HG02970 (cell line): Measurements from ENCODE around the gene HOMER2.

ENCODE experiments used
- ATAC-seq: cut with Tn5 transposase; IDR thresholded peaks from one replicate; pipeline ENCODE4 v1.9.1; 2021; ENCODE audit warnings: mild to moderate bottlenecking, moderate library complexity, moderate number of reproducible peaks; ENCODE audit not compliant: unreplicated experiment, low FRiP score

The HOMER2 gene

DNA sequence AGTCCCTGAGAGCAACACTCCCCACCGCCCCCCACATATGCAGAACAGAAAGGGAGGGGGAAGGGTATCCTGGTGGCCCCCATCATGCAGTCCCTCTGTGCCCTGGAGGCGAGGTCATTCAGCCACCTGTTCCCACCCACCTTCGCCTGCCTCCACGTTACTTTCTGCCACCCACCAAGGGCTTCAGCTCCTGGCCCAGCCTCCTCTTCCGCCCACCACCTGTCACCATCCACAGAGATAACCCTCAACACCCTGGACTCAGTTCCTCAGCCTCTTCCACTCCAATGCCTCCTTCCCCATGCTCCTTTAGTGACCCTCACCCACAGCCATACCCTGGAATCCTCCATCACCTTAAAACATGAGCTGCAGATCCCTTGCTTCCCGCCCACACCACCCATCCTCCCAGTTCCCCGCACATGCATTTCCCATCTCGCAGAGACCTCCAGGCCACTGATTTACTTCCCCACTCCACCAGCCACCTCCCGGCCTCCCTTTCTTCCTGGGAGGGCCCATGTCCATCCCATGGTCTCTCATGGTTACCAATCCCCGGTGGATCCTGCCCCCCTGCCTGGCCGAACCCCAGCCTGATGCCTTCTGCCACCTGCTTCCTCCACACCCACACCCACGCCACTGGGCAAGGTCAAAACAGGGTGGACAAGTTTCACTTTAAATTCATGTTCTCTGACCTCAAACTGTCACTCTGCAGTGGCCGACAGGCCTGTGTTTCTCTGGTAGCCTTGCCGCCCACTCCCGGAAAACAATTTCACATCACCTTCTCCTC is 18.2 kb downstream of the HOMER2 start:
- ATAC-seq: no peak

DNA sequence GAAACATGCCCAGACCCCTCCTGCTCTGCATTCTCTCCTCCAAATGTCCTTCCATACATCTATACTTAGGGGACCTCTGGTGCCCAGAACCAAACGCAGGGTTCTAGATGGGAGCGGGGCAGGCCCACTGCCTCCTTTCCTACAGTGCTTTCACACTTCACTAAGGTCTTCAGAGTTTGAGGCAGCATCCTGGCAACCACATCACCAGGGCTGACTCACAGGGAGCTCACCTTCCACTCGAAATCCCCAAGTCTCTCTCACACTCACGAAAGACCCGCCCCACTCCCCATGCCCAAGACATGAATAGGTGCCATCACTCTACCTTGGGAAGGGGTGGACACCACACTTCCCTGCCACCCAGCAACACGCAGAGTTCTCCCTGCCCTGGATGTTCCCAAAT is 18.9 kb downstream of the HOMER2 start:
- ATAC-seq: no peak

DNA sequence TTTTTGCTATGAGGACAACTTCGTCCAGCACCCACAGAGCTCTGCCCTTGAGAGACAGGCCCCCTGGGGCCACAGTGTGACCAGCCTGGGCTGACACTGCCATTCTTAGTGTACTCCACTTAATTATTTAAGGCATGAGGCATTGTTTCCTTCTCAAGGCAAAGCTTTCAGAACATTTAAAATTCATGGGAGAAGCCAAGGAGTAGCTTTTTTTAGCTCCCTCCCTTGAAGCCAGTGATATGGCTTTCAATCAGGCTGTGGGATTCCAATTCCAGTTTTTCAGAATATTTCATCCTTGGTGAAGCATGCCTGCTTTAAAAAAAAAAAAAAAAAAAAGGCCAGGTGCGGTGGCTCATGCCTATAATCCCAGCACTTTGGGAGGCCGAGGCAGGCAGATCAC is 21.3 kb downstream of the HOMER2 start:
- ATAC-seq: no peak

DNA sequence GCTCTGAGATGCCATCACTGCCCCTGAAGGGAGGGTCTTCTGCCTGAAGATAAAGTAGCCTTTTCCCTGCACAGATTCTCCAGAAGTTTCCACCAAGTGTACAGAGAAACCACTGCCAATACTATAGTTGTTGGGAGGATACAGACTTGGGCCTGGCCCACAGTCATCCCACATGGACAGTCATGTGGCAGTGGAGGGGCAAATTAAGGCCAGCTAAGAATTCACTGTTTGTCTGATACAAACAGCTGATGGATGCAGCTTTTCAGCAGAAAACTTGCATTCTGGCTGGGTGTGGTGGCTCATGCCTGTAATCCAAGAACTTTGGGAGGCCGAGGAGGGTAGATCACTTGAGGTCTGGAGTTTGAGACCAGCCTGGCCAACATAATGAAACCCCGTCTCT is 22.1 kb downstream of the HOMER2 start:
- ATAC-seq: no peak

DNA sequence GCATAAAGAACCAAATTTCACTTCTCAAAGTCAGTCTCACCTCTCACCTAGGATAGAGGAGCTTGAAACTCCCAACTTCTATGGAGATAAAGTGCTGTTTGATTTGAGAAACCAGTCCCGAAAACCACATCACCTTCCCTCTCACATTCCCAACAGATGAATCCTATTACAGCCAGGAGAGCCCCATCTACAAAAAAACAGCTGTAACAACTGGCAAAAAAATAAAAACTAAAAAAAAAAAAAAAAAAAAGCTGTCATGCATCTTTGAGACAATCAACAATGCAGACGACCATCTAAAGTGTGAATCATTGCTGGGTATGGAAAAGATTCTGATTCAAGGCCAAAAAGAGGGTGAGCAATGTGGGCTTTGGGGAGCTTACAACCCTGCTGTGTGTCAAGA is 23.8 kb downstream of the HOMER2 start:
- no peak for ATAC-seq

DNA sequence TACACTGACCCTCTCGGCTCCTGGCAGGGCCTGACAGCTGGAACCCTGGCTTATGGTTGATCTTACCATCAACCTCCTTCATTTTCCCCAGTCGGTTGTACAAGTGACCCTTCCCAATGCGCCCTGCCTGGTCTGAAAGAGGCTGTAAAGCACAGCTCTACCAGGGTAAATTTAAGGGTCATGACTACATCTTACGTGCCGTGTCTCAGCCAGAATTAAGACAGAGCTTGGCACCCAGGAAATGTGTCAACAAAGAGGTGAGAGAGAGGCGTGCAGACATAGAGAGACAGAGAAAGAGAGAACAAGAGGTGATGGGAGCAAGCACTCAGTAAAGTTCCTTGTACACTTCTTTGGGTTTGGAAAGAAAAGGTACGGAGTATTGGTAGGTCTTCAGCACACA is 28.8 kb downstream of the HOMER2 start:
- ATAC-seq: no peak

DNA sequence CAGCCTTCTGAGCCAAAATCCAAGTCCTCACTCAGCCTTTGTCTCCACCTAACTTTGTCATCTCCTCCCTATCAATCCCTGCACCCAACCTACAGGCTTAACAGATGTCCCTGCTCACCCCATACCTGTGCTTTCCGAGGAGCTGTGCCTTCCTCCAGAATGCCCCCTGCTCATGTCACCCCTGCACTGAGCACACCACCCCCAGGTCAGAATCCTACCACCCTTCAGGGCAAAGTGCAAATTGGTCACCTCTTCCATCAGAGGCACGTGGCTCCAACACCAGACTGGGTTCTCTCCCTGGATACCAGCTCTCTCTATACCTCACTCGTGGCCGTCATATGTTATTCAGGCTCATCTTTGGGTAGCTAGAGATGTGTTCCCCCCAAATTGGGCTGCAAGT is 29.8 kb downstream of the HOMER2 start:
- no peak for ATAC-seq

DNA sequence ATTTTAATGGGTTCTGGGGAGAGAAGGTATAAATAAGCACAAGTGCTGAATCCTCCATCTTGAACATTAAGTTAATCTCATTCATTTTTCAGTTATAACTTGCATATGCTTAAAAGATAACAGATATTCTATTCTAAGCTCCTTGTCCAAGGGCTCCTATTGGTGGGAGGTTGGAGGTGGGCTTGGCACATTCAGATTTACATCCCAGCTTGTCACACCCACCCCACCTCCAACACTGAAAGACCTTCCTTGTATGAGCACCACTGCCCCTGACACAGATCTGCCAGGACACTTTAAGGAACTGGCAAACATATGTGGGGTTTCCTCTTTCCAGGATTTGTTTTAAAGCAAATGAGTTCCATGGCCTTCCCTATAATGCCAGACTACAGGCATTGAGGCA is 30.6 kb downstream of the HOMER2 start:
- ATAC-seq: no peak

DNA sequence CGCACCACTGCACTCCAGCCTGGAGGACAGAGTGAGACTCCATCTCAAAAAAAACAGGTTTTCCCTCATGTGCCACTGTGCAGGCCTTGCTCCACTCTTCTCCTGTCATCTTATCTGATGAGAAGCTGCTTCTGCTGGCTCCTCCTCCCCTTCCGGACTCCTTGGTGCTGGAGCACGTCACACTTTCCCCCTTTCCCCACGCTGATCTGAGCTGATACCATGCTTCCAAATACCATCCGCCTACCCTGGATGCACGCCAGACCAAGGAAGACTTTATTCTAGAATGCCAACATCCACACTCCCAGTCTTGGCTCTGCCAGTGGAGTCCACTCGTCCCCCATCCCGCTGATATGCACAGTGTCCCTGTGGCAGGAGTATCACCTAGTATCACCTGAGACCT is 31.3 kb downstream of the HOMER2 start:
- ATAC-seq: no peak

DNA sequence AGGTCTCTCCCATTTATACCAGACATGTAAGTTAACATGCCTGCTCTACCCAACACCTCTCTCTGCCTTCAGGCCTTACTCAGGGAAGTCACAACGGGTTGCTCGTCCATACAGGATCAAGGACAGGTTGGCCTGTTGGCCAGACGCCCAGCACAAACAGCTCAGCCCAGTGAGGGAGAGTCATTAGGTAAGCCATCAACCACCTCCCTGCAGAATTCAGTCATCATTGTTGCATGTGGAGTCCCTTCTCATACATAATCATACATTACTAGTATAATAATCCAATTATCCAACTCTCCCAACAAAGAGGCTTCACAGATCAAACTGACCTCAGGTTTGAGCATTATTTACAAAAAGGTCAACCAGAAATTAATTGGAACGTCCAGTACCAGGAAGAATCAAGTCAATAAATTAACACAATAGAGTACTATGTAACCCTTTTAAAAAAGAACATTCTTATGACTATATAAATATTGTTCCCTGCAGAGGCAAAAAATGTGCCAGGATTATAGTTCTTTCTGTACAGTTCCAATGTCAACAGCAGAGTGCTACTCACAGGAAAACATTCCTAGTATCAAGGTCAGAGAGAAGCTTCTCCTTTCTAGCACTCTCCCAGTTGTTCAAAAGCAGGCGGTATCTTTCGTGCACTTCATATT is 33.2 kb downstream of the HOMER2 start:
- ATAC-seq: no peak

DNA sequence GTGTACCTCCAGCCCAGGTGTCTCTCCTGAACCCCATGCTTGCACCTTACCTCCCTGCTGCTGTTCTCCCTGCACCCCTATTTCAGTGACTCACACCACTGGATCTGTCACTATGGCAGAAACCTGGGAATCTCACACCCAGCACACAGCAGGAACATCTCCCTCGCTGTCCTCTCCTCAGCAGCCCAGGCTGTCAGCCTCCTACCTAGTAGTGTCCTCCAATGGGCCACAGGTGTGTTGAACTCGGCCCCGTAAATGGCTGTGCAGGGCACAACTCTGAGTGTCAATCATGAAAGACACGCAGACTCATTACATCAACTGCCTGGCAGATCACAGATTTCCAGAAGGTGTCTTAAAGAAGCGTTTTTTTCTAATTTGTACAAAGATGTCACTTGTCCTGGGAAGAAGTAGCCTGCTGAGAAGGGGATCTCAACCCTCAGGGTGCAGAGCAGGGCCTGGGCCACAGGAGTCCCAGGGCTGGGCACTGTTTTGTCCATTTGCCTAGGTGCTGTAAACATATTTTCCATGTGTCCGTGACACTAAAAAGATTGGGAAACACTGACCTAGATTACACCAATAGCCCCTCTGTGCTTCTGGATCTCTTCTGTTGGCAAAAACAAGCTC is 33.8 kb downstream of the HOMER2 start:
- no peak for ATAC-seq

DNA sequence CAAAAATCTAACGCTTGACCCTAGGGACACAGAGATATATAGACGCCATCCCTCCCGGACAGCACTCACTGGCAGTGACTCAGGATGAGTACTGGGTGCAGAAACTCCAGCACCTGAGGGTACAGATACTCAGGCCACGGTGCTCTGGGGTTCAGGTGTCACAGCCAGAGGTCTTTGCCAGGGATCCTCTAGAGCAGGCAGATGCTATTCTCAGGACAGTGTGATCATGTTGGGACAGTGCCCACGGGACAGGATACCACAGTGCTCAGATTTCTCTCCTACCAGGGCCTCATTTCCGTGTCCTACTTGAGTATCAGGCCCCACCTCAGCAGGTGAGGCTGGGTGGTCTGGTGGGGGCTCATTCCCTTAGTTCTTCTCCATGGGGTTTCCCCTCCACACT is 34.4 kb downstream of the HOMER2 start:
- no peak for ATAC-seq

DNA sequence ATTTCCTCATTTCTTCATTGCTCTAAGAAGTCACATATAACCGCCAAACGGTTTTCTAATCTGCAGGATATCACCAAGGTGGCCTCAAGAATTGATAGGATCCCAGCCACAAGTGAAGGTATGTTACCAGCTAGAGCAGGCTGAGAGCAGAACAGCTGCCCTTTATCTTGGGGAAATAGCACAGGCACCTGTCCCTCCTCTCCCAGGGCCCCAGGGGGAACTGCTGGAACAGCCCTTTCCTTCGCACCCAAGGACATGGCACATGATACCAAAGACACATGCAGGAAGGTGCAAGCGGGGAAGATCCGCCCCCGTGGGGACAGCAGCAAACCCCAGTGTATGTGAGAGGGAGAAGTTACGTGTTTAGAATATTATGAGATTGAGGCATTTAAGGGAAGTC is 35.3 kb downstream of the HOMER2 start:
- no peak for ATAC-seq

DNA sequence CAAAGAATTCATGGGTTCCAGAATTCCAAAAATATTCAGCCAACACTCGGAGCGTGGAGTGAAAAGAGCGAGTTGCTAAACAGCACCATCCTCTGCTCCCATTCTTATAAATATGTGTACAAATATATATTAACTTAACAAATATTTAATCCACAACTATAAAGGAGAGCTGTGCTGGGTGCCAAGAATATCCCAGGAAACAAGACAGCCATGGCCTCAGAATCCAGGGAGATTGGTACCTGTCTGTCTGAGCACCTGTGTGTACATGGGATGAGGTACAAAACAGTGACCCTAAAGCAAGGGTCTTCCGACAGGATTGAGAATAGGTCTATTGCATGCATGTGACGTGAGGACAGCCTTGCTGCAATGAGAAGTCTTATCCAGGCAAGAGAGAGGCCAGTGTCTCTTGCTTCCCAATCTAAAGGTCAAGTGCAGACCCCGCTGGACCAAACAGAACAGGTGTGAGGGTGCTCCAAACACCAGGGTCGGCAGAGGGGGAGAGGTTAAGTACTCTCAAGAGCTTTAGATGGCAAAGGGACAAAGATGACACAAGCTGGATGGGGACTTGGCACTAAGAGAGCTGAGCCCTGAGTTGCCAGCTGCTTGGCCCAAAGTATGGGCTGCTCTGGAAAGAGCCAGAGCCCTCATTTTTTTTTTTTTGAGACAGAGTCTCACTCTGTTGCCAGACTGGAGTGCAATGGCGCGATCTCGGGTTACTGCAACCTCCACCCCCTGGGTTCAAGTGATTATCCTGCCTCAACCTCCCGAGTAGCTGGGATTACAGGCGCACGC is 36.2 kb downstream of the HOMER2 start:
- ATAC-seq: no peak

DNA sequence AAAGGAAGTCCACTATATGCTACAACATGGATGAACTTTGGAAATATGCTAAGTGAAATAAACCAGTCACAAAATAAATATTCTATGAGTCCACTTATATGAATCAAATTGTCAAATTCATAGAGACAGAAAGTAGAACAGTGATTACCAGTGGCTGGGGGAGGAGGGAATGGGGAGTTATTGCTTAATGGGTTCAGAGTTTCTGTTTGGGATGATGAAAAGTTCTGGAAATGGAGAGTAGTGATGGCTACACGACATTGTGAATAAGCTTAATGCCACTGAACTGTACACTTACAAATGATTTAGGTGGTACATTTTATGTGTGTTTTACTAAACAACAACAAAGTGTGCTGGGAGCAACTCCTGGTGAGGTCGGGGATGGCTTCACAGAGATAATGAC is 38.1 kb downstream of the HOMER2 start:
- ATAC-seq: no peak

DNA sequence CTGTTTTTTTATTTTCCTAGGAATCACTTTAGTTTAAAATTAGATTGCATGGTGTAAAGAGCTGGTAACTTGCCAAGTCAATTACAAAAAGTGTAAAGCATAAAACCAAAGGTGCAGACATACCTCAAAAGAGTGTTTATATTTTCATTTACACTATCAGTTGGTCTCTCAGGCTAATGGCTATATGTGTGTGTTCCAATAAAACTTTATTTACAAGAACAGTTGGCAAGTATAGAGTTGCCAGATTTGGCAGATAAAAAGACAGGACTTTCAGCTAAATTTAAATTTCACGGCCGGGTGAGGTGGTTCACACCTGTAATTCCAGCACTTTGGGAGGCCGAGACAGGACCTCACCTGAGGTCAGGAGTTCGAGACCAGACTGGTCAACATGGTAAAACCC is 41.1 kb downstream of the HOMER2 start:
- no peak for ATAC-seq

DNA sequence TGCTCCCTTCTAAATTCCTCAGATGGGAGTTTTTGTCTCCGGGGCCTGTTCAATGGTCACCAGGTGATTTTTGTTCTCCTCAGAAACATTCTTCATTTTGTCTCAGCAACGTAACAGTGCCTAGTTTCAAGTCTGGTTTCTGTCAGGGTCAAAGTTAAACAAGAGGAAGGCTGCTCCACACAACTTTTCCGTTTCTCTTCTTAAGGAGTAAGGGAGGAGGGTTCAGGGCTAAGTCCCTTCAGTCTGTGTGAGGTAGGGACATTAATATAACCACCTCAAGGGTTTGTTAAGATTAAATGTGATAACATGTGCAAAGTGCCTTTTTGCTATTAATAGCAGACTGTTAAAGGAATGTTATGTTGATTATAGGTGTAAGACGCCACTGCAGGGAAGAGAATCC is 41.8 kb downstream of the HOMER2 start:
- ATAC-seq: no peak

DNA sequence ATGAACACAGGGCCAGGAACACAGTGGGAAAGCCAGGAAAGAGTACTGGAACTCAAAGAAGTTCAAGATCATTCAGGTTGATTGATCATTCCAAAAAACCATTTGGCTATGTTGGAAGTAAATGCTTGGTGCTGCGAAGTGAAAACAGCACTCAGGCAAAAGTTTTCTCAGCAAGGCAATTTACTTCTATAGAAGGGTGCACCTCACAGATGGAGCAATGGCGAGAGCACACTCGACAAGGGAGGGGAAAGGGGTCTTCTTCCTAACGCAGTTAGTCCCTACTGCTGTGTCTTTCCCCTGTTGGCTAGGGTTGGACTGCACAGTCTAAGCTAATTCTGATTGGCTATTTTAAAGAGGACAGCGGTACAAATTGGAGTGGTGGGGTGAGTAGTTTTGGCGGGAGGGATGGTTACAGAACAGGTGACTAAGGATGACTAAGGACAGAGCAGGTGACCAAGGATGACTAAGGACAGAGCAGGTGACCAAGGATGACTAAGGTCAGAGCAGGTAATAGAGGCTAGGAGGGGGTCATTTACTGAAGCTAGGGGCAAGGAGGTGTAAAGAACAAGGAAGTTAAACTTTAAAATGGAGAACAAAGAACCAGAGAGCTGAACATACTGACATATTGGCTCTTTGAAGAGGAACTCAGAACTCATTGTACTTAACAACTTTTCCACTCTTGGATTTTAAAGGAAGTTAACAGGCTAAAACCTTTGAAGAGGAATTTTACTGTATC is 43.3 kb downstream of the HOMER2 start:
- ATAC-seq: no peak

DNA sequence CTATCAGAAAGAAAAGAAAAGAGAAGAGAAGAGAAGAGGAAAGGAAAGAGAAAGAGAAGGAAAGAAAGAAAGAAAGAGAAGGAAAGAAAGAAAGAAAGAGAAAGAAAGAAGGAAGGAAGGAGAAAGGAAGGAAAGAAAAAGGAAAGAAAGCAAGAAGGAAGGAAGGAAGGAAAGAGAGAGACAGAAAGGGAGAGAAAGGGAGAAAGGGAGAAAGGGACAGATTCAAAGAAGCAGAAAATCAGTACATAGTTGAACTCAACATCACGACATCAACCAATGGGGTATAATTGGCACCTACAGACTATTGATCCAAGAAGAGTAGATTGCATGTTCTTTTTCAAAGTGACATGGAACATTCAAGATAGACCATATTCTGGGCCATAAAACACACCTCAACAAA is 45.2 kb downstream of the HOMER2 start:
- ATAC-seq: no peak

DNA sequence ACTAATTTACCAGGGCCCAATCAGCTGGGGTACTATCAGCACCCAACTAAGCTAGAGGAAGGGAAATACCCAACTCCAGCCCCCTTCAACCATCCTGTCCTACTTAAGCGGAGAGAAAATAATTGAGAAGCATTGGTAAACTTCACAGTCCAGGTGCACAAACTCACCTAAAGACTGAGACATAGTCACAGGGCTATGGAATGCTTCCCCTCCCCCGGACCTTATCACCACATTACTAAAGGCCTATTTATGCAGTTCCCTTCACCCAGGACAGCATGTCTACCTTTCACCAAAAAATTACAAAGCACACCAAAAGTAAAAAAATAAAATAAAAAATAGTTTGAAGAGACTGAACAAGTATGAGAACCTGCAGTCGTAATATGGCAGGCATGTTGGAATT is 47.9 kb downstream of the HOMER2 start:
- no peak for ATAC-seq
